ENCODE measurements around the gene JMJD1C.

Gene JMJD1C

DNA sequence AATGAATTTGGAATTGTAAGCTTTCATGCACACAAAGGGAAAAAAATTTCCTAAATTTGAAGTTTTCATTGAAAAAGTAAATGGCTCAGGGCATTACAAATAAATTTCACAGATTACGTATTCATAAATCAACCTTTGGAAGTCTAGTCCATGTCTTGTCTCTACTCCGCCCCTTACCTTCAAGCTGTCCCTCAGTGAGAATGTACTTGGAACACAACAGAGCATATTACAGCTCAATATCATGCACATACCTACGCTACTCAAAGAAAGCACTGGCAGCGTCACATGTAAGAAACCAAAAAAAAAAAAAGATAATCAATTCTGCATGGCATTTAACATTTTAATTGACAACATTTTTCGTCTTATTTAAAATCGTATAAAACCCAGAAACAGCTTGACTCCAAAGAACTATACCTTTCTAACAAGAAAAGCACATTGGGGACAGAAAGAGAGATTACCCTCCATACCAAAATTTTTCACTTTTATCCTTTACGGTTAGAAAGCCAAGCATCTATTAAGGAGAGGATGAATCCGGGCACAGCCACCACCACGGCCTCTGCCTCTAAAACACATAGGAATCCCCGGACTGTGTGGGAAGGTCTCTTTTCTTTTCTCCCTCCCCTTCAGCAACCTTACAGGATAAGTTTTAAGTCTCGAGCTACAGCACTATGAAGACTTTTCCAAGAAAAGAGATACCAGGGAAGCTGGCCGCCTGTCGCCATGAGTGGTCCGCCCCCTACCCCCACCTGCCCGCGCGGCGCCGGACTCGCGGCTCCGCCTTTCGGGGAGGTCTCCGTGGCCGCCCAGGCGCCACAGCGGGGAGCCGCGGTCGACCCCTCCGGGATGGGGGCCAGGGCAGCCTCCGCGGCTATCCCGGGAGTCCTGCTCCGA is 1.1 kb downstream of the JMJD1C start:
- TF ChIP-seq, protein P1, sequence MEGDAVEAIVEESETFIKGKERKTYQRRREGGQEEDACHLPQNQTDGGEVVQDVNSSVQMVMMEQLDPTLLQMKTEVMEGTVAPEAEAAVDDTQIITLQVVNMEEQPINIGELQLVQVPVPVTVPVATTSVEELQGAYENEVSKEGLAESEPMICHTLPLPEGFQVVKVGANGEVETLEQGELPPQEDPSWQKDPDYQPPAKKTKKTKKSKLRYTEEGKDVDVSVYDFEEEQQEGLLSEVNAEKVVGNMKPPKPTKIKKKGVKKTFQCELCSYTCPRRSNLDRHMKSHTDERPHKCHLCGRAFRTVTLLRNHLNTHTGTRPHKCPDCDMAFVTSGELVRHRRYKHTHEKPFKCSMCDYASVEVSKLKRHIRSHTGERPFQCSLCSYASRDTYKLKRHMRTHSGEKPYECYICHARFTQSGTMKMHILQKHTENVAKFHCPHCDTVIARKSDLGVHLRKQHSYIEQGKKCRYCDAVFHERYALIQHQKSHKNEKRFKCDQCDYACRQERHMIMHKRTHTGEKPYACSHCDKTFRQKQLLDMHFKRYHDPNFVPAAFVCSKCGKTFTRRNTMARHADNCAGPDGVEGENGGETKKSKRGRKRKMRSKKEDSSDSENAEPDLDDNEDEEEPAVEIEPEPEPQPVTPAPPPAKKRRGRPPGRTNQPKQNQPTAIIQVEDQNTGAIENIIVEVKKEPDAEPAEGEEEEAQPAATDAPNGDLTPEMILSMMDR (conservative IDR thresholded peaks at IDR 0.05; ENCODE audit: low read depth, low read length): no peak
- no peak for DNase-seq (ENCODE audit: low read depth)
- peak overlapping the region; percentile 86 for H3K4me3 ChIP-seq (ENCODE audit: low read length)

DNA sequence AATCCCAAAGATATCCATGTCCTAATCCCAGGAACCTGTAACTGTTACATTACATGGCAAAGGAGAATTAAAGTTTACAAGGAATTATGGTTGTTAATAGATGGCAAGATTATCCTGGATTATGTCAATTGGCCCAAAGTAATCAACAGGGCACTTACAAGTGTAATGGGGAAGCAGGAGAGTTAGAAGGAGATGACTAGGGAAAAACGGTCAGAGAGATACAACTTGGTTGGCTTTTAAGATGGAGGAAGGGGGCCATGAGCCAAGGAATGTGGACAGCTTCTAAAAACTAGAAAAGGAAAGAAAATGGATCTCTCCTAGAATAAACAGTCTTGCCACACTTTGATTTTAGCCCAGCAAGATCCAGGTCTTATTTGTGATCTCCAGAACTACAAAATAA is 3.3 kb downstream of the JMJD1C start:
- TF ChIP-seq, protein P1 (conservative IDR thresholded peaks at IDR 0.05; ENCODE audit: low read depth, low read length): no peak
- H3K4me3 ChIP-seq (ENCODE audit: low read length): no peak overlapping the region
- no peak for DNase-seq (ENCODE audit: low read depth)

DNA sequence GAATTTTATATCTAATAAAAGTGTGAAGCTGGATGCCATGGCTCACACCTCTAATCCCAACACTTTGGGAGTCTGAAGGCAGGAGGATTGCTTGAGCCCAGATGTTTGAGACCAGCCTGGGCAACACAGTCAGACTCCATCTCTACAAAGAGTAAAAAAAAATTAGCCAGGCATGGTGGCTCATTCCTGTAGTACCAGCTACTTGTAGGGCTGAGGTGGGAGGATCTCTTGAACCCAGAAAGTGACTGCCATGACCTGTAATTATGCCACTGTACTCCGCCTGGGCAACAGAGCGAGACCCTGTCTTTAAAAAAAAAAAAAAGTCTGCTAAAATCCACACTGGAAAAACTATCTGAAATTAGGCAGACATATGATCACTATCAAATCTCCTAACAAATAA is 7.6 kb downstream of the JMJD1C start:
- DNase-seq (ENCODE audit: low read depth): no peak
- TF ChIP-seq, protein P1 (conservative IDR thresholded peaks at IDR 0.05; ENCODE audit: low read depth, low read length): no peak
- H3K4me3 ChIP-seq (ENCODE audit: low read length): no peak overlapping the region

DNA sequence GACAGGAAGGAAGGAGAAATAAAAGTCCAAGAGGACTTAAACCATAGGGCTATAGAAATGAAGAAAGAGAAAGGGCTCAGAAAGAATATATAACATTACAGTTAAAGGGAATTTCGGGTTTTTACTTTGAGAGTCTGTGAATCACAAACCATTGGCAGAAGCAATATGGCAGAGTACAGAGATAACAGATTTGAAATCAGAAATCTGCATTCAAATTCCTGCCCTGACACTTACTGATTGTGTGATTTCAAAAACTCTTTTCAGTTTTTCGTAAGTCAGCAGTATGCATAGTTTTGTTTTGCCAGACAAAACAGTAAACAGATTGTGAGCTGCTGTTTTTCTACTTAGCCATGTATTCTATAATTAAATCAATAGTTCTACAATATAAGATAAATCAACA is 8.2 kb downstream of the JMJD1C start:
- TF ChIP-seq, protein P1 (conservative IDR thresholded peaks at IDR 0.05; ENCODE audit: low read depth, low read length): no peak
- no peak for DNase-seq (ENCODE audit: low read depth)

DNA sequence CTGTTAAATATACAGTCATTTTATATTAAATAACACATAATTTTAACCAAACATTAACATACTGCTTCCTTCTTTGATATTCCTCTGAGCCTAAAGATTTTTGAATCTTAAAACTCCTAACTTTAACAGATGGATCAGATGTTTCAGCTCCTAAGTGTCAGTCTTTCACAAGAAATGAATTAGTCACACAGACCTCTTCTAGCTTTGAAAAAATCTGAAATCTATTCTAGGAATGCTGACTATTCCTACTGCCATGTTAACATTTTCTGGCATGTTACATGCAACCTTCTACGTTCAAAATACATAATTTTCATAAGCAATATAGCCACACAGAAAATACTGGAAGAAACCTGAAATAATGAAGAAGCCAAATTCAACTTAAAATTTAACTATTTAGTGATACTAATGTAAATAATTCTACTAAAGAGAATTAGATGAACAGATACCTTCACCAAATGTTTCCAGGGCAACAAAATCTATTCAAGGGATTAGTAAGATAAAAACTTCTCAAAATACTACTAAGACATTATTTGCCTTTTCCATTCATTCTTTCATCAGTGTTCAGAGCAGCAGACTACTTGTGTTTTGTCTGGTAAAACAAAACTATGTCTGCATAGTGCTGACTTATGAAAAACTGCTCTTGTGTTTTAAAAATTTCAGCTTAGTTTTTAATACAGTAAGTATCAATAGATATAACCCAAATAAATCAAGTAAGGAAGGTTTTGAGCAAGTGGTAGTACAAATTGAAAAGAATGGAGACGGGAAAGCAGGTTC is 9.2 kb downstream of the JMJD1C start:
- TF ChIP-seq, protein P1 (conservative IDR thresholded peaks at IDR 0.05; ENCODE audit: low read depth, low read length): no peak
- no peak for DNase-seq (ENCODE audit: low read depth)
- H3K4me3 ChIP-seq (ENCODE audit: low read length): no peak overlapping the region

More for the DNA sequence above, 8.2 kb downstream of the JMJD1C start:
- H3K4me3 ChIP-seq (ENCODE audit: low read length): no peak overlapping the region

DNA sequence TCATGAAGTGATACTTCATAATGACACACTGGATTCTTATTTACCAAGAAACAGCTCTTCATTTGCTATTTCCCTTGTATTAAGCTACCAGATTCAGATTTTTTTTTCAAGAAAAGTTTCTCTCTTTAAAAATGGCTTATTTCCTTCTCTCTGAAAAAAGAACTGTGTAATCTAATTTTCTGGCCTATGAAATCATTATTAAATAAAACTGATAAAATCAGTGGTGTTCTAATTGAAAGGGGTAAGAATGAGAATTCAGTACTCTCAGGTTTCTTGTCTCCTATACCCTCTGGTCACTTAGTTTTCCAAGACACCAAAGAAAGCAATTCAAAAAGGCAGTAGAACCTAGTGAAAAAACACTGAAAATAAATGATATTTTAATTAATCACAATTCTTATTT is 10.3 kb downstream of the JMJD1C start:
- no peak for DNase-seq (ENCODE audit: low read depth)
- H3K4me3 ChIP-seq (ENCODE audit: low read length): no peak overlapping the region
- TF ChIP-seq, protein P1 (conservative IDR thresholded peaks at IDR 0.05; ENCODE audit: low read depth, low read length): no peak

All from retinal pigment epithelial cell (primary cell).